HG02642 (cell line): ENCODE data around the gene ZBBX.

Experiments
- ATAC-seq: cut with Tn5 transposase; IDR thresholded peaks from one replicate; pipeline ENCODE4 v1.9.1; 2021; ENCODE audit warnings: mild to moderate bottlenecking; ENCODE audit not compliant: unreplicated experiment, poor library complexity

Gene ZBBX

DNA sequence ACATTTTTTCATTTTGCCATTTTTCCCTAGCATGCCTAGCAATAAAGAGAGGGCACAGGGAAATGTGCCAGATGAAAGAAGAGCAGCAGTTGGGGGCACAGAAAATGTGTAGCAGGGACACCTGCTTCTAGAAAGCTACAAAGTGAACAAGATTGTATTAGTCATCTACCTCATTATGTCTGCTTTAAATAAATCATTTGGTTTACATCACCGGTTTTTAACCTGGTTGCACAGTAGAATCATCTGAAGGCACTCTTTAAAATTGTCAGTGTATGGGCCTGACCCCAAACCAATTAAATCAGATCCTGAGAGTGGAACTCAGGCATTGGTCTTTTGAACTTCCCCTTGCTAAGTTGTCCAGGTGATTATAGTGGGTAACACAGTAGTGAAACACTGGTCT is 73.8 kb downstream of the ZBBX start:
- no peak for ATAC-seq

DNA sequence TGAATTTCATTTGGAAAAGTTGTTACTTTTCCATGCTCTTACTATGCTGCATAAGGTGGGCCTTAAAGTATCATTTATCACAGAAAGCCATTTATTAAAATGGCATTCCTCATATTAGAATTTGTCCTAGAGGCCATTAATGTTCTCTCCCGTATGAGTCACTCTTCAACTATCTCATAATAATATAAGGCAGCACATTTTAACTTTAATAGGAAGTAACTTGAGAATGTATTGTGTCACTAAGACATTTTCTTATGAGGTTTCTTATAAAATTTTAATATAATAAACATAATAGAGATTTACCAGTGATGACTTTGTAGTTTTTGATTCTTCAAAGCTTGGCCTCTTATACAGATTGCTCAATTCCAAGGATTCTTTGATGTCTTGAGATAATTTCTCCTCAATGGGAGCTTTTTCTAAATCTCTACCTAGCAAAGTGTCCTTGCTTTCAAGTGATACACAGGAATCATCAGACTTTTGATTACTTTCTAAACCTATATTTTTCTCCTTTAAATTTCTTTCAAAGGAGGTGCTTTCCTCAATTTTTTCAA is 74.7 kb downstream of the ZBBX start:
- ATAC-seq: no peak

DNA sequence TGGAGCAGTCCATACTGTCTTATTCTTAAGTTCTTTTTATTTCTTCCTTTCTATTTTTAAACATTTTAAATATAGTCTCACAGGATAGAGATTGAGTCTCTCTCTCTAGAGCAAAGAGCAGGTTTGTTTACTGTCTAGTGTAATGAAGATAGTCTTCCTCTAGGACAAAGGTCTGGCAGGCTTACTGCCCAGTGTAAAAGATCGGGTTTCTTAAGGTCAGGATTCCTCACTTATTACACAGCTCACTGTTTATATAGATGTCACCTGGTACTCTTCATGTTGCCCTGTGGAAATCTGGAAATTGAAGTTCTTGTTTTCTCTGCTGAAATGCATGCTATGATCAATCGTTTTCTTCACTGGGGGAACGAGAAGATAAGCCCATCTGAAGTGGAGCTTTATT is 76.0 kb downstream of the ZBBX start:
- no peak for ATAC-seq

DNA sequence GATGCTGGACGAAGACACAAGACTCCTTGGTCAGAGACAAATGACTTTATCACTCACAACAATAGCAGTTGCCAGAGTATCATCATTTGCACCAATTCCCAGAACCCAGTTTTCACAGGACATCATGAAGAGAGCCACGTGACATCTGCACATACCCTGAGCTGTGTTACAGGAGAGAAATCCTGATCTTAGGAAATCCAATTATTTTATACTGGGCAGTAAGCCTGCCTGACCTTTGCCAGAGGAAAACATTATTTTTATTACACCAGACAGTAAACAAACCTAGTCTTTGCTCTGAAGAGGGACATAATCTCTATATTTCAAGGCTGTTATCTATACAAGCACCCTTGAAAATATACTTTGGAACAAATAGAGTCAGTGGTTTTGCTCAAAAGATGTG is 77.4 kb downstream of the ZBBX start:
- no peak for ATAC-seq

DNA sequence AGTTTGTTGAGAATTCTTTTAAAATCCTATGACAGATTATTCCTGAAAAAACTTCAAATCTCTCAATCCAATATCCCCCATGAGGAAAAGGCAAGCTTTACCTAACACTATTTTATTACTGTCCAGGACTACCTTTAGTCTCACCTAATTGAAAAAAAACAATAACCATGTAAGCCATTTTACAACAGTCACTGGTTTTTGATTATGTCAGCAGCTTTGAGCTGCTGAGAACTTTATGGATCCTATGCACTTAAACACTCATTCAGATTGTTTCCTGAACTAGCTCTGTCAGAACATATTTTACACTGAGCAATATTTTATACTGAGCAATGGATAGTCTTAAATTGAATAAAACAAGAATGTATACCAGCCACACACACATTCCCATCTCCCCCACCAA is 79.9 kb downstream of the ZBBX start:
- ATAC-seq: no peak

DNA sequence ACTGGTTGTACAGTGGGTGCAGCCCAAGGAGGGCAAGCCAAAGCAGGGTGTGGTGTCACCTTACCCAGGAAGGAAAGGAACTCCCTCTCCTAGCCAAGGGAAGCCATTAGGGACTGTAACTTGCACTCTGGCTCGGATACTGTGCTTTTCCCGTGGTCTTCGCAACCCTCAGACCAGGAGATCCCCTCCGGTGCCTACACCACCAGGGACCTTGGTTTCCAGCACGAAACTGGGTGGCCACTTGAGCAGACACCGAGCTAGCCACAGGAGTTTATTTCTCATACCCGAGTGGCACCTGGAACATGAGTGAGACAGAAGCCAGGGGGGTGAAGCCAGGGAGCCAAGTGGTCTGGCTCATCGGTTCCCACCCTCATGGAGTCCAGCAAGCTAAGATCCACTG is 90.7 kb downstream of the ZBBX start:
- no peak for ATAC-seq

DNA sequence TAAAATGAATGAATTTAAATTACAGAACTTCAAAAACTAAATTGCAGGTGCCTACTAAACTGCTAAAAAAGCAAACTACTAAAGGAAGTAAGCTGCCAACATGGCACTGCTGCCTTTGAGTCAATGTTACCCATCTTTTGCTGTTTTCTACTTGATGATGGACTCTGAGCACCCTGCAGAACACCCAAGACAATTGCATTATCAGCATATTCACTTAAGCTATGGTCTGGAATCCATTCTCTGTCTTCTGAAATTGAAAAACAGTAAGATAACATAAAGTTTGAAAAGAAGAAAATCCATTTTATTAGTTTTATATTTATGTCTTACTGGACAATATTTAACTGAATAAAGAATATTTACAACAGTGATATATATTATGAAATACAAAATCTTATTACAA is 91.4 kb downstream of the ZBBX start:
- no peak for ATAC-seq

DNA sequence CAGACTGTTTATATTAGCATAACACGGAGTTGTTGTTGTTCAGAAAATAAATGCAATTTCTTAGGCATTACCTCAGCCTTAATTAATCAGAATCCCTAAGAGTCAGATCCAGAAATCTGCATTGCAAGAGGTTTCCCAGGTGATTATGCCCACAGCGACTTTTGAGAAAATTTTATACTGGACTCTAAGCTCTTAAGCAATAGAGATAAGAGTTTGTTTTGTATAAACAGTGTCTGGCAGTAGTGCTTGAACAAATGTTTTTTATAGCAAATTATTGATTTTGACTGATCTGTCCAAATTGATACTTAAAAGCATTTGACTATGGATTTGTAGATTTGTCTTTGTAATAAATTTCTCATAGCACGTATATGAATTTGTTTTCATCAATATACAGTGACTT is 92.8 kb downstream of the ZBBX start:
- no peak for ATAC-seq

DNA sequence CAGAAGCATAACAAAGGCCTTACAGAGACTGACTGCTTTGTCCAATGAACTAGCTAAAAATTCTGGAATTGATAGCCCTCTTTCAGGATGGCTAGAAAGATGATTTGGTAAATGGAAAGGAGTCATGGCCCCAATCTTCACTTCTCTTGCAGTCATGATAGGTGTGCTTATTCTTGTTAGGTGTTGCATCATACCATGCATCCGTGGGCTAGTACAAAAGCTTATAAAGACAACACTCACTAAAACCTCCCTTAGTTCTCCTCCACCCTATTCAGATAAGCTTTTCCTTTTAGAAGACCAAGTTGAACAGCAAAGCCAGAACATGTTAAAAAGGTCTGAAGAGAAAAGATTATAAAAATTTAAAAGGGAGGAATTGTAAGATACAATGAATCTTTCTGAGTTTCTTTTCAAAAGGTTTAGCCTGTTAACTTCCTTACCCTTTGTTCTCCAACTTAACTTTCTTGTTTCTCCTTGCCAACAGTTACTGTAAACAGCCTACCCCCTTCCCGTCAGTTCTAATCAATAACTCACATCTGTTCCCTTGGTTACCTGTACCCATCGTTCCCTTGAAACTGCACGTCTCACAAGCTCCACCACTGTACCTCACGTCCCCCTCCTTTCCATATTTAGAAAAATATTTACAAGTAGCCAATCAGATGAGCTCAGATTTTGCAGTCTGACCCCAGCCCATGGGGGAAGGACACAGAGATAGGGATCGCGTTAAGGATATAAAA is 105.8 kb downstream of the ZBBX start:
- no peak for ATAC-seq

DNA sequence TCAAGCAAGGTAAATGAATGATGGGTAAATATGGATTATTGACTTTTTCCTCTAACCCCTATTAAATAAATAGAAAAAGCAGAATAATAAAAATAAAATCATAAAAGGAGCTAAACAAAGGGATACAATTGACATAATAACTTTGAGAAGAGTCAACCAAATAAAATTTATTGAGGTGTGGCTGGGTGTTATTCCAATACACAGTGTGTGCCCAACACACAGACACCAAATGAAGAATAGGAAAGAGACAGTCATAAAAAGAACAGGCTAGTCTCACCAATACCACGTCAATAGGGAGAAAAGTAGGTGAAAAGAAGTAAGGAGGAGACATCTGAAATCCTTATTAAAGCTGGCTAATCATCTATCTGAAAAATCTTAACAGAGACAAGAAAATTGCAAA is 127.1 kb downstream of the ZBBX start:
- no peak for ATAC-seq

DNA sequence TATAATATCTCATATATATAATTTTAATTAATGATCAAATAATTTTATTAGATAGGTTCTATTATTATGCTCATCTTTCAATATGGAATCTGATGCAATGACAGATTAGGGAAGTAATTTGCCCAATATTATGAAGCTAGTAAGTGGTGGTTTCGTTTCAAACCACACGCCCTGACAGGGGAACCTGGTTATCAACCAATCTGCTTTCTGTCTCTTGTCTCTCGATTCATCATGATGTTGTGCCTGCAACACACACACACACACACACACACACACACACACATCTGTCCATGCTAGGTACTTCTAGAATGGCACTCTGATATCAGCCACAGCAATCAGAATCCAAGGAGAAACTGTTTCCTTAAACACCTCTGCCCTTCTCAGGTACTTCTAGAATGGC is 128.4 kb downstream of the ZBBX start:
- no peak for ATAC-seq

DNA sequence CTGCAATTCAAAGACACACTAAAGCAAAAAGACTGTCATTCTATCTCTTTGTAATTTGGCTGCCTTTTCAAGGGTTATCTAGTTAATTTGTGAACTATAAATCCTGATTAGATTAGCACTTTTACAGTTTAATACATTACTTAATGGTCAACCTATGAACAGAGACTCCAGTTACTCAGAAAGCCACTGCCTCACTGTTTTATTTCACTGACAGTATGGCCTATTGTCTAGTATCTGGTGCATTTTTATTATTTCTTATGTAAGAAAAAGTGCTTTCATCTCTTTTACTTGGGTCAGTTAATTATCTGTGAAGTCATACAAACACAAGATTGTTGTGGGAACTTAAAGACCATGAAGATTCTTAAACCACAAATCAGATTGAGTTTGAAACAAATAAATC is 133.8 kb downstream of the ZBBX start:
- no peak for ATAC-seq

DNA sequence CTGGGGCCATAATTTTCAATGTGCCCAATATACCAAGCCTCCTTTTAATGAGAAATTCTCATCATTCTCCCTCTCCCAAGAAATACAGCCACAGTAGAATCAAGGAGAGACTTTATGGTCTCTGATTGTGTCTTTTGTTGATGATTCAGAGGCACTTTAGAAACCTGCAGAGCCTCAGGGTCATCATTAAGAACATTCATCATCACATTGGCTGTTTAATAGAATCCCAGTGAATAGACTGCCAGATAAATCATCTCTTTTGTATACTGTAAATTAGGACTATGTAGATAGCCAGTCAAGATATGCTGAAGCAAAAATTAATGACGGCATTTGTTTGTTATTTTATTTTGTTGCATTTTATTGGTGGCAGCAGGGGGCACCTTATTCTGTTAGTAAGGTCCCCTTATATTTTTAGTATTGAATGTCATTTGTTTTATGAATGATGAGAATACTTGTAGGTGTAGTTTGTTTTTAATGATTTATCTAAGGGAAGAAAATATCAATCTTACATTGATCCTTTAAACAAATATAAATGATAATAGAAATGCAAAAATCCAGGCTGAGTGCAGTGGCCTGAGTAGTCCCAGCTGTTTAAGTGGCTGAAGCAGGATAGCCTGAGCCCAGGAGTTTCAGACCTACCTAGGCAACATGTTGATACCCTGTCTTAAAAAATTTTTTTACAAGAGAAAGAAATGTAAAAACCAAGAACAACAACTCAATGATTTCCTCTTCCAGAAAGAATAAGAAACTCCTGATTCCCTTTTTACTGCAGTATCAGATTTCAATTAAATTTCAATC is 138.8 kb downstream of the ZBBX start:
- ATAC-seq: no peak

DNA sequence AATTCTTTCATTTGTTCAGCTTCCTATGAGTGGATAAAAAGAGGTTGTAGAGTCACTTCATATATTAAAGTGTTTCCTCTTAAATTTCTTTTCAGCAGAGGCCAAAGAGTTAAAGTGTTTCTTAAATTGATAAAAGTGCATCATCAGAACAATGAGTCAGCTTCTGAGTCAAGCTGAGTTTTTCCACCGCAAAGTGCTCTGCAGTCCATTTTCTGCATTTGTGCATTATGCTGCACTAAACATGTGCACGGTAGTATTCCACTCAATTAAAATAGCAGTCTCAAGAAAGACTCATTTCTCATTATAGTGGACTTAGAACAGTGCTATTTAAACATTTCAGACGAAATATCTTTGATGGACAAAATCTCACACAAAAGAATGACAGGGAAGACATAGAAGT is 152.0 kb downstream of the ZBBX start:
- no peak for ATAC-seq

DNA sequence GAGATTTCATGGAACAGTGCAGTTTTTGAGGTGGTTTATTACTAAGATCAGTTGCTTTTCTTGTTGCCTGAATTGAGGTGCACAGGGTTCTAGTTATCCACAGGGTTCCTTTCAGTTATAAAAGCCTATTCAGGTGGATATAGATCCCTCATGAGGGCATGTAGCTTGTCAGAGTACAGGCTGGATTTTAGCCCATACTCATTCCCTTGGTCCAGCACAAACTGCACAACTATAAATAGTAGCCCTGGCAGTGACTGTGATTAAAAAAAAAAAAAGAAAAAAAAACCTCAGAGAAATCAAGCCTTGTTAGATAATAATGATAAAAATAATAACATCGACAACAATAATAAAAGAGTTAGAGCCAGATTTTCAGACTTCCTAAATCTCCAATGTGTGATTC is 154.3 kb downstream of the ZBBX start:
- no peak for ATAC-seq

DNA sequence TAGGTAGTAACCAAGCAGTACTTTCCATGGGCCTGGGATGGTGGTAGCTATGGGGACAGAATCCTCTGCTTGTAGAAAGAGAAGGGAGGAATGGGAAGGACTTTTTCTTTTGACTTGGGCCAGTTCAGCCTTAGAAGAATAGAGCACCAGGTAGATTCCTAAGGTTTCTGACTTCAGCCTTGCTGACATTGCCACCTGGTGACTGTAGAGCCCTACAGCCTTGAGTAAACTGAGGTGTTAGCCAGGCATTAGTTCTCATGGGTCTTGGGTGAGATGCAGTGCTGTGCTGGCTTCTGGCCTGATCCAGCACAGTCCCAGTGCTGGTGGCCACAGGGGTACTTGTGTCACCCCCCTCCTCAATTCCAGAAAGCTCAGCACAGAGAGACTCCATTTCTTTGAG is 171.1 kb downstream of the ZBBX start:
- ATAC-seq: no peak

DNA sequence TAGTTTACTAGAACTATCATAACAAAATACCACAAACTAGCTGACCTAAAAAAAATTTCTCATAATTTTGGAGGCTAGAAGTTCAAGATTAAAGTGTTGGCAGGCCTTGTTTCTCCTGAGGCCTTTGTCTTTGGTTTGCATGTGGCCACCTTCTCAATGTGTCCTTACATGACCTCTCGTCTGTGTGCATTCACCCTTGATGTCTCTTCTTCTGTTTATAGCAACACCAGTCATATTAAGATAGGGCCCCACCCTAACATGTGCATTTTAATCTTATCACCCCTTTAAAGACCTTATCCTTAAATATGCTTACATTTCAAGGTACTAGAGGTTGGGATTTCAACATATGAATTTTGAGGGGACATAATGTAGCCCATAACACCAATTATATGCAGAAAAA is 177.0 kb downstream of the ZBBX start:
- ATAC-seq: no peak

DNA sequence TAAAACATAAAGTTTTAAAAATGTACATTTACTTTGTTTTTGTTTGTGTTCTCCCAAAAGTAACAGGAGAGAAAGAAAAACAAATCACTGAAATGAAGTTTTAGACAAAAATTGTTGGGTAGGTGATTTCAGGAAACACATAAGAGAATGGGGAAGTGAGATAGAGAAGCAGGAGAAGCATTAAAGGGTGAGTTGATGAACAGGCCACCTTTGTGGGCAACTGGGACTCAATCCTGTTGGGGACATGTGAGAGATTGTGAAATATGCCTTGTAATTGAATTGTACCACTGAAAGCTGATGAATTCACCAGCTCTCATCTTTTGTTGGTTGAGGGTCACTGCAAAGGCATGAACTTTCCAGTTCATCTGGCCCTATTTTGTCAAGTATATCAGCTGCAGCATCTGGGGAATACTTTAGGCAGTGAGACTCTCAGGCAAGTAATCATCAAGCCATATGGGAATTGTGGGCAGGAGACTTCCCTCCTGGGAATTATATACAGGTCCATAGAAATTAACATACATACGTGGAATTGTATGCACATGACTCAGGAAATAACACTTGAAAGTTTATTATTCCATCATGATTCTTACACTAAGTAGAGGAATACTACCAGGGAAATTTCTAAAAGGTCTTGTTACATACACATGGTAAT is 181.0 kb downstream of the ZBBX start:
- no peak for ATAC-seq
